Parathyroid adenoma (tissue), 2 donors: Measurements from ENCODE around the gene DUOXA2.

Experiments used
- H2AFZ ChIP-seq: fragments of 300-600 bp; sonication (generic); one replicate; pipeline ENCODE4 v1.7.0; 2017; ENCODE audit warnings: antibody characterized with exemption, mild to moderate bottlenecking
- H3K27ac ChIP-seq: fragments of 300-600 bp; sonication (generic); one replicate; pipeline ENCODE4 v1.7.0; 2017
- H3K27me3 ChIP-seq: fragments of 300-600 bp; sonication (generic); one replicate; pipeline ENCODE4 v1.7.0; 2017; ENCODE audit warnings: low read length; ENCODE audit not compliant: control insufficient read depth, insufficient read depth
- H3K36me3 ChIP-seq: fragments of 300-600 bp; sonication (generic); one replicate; pipeline ENCODE4 v1.7.0; 2017; ENCODE audit warnings: low read length; ENCODE audit not compliant: control insufficient read depth, insufficient read depth
- H3K4me1 ChIP-seq: fragments of 300-600 bp; sonication (generic); one replicate; pipeline ENCODE4 v1.7.0; 2017; ENCODE audit warnings: control low read depth
- H3K4me2 ChIP-seq: fragments of 300-600 bp; sonication (generic); one replicate; pipeline ENCODE4 v1.7.0; 2017; ENCODE audit warnings: low read length
- H3K4me3 ChIP-seq: fragments of 300-600 bp; sonication (generic); one replicate; pipeline ENCODE4 v1.7.0; 2017; ENCODE audit warnings: low read depth, low read length
- H3K79me2 ChIP-seq: fragments of 300-600 bp; sonication (generic); one replicate; pipeline ENCODE4 v1.7.0; 2017; ENCODE audit warnings: control low read depth
- H3K9ac ChIP-seq: fragments of 300-600 bp; sonication (generic); one replicate; pipeline ENCODE4 v1.7.0; 2017; ENCODE audit warnings: mild to moderate bottlenecking
- H3K9me3 ChIP-seq: fragments of 300-600 bp; sonication (generic); one replicate; pipeline ENCODE4 v1.7.0; 2017; ENCODE audit warnings: low read length; ENCODE audit not compliant: control insufficient read depth
- CTCF ChIP-seq: fragments of 300-600 bp; sonication (generic); IDR thresholded peaks from one replicate; pipeline ENCODE4 v1.7.0; 2017; ENCODE audit warnings: antibody characterized with exemption, mild to moderate bottlenecking
- donor health status: primary hyperparathyroidism.

The DUOXA2 gene

DNA sequence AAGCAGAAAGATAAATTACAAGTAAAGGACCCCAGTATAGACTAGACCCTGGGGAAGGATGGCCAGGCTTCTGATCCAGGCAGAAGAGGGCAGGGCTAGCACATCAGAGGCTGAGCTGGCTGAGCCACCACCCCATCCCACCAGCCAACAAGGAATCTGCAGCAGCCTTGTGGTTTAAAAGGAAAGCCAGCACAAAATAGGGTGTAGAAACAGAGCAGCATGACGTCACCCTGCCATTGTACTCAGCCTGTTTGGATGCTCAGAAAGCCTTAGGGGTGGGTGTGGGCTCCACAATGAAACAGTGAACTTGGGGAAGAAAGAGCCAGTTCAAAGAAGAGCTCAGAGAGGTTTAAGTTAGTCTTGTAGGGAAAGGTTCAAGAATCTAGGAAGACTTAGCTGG lies 43.8 kb downstream of the DUOXA2 start:
- Histone ChIP-seq H3K9me3 (no peaks in the 10 kb centered on the region), H3K9ac (no peak overlapping the region), H3K4me3 (no peak overlapping the region), H3K27ac (no peak overlapping the region), H2AFZ (no peak overlapping the region), H3K27me3 (no peaks in the 10 kb centered on the region), H3K4me1 (no peaks in the 10 kb centered on the region), H3K79me2 (no peaks in the 10 kb centered on the region), H3K4me2 (no peak overlapping the region), H3K36me3 (no peaks in the 10 kb centered on the region)
- TF ChIP-seq CTCF, result no peak

- H3K4me2 ChIP-seq, result no peak overlapping the region
- no peak overlapping the region for H3K4me3 ChIP-seq
- no peaks in the 10 kb centered on the region for H3K4me1 ChIP-seq
- H2AFZ ChIP-seq, result no peak overlapping the region
- H3K9me3 ChIP-seq, result no peaks in the 10 kb centered on the region
- TF ChIP-seq CTCF, result no peak
- no peak overlapping the region for H3K9ac ChIP-seq
- no peaks in the 10 kb centered on the region for H3K36me3 ChIP-seq
- no peak overlapping the region for H3K27ac ChIP-seq
- H3K79me2 ChIP-seq, result no peaks in the 10 kb centered on the region
- H3K27me3 ChIP-seq, result no peaks in the 10 kb centered on the region
Observed at GRCh38 chr15:45161666-45162065, 47.5 kb downstream of the DUOXA2 start.

DNA sequence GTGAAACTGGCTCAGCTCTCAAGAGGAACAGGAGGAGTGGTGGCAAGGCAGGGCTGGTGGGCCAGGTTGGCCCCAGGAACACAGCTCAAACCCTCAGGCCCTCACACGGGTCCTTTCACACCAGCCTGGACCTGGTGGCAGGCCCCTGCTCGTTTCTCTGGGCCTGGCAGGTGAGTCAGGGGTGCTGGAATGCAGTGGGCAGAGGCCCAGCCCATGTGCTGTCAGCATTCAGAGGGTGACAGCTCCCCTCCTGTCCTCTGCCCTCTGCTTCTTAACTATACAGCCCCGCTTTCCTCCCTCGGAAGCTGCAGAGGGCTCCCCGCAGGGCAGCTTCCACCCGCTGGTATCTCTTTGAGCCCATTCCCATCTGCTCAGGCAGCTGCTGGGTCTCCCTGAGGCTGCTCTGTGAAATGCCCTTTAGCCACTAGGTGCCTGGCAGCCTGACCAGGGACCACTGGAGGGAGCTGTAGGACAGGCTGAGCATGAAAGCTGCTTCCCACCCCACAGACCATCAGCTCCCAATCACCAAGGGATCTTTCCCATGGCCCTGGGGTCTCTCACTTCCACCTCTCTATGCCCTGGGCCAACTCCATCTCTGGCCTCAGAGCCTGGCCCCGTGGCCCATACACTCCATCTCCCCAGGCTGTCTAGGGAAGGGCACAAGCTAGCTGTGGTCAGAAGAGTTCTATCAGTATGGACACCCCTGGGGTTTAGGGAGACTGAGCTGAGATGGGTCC lies 48.8 kb downstream of the DUOXA2 start:
- Histone ChIP-seq H2AFZ (no peak overlapping the region), H3K36me3 (no peaks in the 10 kb centered on the region), H3K27me3 (no peaks in the 10 kb centered on the region), H3K9ac (no peak overlapping the region), H3K79me2 (no peaks in the 10 kb centered on the region), H3K9me3 (no peaks in the 10 kb centered on the region), H3K27ac (no peak overlapping the region), H3K4me1 (no peaks in the 10 kb centered on the region), H3K4me3 (no peak overlapping the region), H3K4me2 (no peak overlapping the region)
- peak; percentile 68 for TF ChIP-seq CTCF

GRCh38 chr15:45163508-45163856 lies 49.4 kb downstream of the DUOXA2 start:
- TF ChIP-seq CTCF, result no peak
- Histone ChIP-seq H3K4me3 (no peak overlapping the region), H3K4me2 (no peak overlapping the region), H3K27ac (no peak overlapping the region), H3K4me1 (no peaks in the 10 kb centered on the region), H3K9me3 (no peaks in the 10 kb centered on the region), H3K79me2 (no peaks in the 10 kb centered on the region), H2AFZ (no peak overlapping the region), H3K27me3 (no peaks in the 10 kb centered on the region), H3K36me3 (no peaks in the 10 kb centered on the region), H3K9ac (no peak overlapping the region)

- Histone ChIP-seq H3K27ac (no peak overlapping the region), H3K9me3 (no peaks in the 10 kb centered on the region), H3K27me3 (no peaks in the 10 kb centered on the region), H3K4me1 (no peaks in the 10 kb centered on the region), H3K4me2 (no peak overlapping the region), H3K36me3 (no peaks in the 10 kb centered on the region), H2AFZ (no peak overlapping the region), H3K4me3 (no peak overlapping the region), H3K9ac (no peak overlapping the region), H3K79me2 (no peaks in the 10 kb centered on the region)
- no peak for TF ChIP-seq CTCF
Observed at GRCh38 chr15:45164914-45165313, 50.8 kb downstream of the DUOXA2 start.
